M059J (cell line): ENCODE measurements around the gene NAMPT. TPM values are rescaled to one million over a fixed set of nuclear protein-coding genes. Genes with fewer than 3 reads are reported as not detected.

Experiments
- DNase-seq: peaks from one replicate; pipeline ENCODE4 v3.0.0-alpha.2; 2012; ENCODE audit warnings: low read depth
- total RNA-seq: library from RNA; depleted of rRNA; stranded (reverse); fragments of >200 nt; shearing (Covaris generic); gene quantifications from 2 replicates; pipeline ENCODE4 v1.2.3, GENCODE V29; 2014

NAMPT gene
- total RNA-seq, 1 experiment from 2014 or later: 204 TPM

GRCh38 chr7:106273009-106273668 is 11.6 kb downstream of the NAMPT start:
- no peak for DNase-seq

- no peak for DNase-seq
Observed at GRCh38 chr7:106270122-106270977, 14.4 kb downstream of the NAMPT start.

- DNase-seq: no peak
Observed at GRCh38 chr7:106269254-106269961, 15.4 kb downstream of the NAMPT start.

- no peak for DNase-seq
Observed at GRCh38 chr7:106265133-106265532, 19.6 kb downstream of the NAMPT start.

GRCh38 chr7:106262221-106262881 is 22.4 kb downstream of the NAMPT start:
- no peak for DNase-seq

- peak; percentile 63 for DNase-seq
Observed at GRCh38 chr7:106260136-106260561, 24.6 kb downstream of the NAMPT start.

GRCh38 chr7:106258789-106259188 is 26.0 kb downstream of the NAMPT start:
- DNase-seq: no peak

- DNase-seq: no peak
Observed at GRCh38 chr7:106257752-106258151, 27.0 kb downstream of the NAMPT start.

- no peak for DNase-seq
Observed at GRCh38 chr7:106256144-106256543, 28.6 kb downstream of the NAMPT start.

GRCh38 chr7:106255246-106255645 is 29.5 kb downstream of the NAMPT start:
- no peak for DNase-seq

- no peak for DNase-seq
Observed at GRCh38 chr7:106254525-106255116, 30.2 kb downstream of the NAMPT start.

GRCh38 chr7:106252568-106252967 is 32.2 kb downstream of the NAMPT start:
- no peak for DNase-seq

GRCh38 chr7:106249488-106249887 is 35.3 kb downstream of the NAMPT start:
- DNase-seq: no peak

- DNase-seq: no peak
Observed at GRCh38 chr7:106248600-106248999, 36.2 kb downstream of the NAMPT start.

GRCh38 chr7:106247841-106248240 is 36.9 kb downstream of the NAMPT start:
- no peak for DNase-seq

GRCh38 chr7:106246902-106247711 is 37.7 kb downstream of the NAMPT start:
- DNase-seq: no peak

- peak; percentile 76 for DNase-seq
Observed at GRCh38 chr7:106243893-106244292, 40.9 kb downstream of the NAMPT start.

GRCh38 chr7:106239406-106239805 is 45.4 kb downstream of the NAMPT start:
- peak; percentile 72 for DNase-seq

- DNase-seq: no peak
Observed at GRCh38 chr7:106238830-106239229, 46.0 kb downstream of the NAMPT start.

- no peak for DNase-seq
Observed at GRCh38 chr7:106236065-106236464, 48.7 kb downstream of the NAMPT start.

- DNase-seq: no peak
Observed at GRCh38 chr7:106234425-106234824, 50.4 kb downstream of the NAMPT start.
